ENCODE results near the gene CHDH.

The CHDH gene

GRCh38 chr3:53803816-53804695, 42.2 kb downstream of the CHDH start:
- no peak for DNase-seq (ENCODE audit: insufficient read length, low spot score)
- FAIRE-seq: no peak
- TF ChIP-seq PAX5 (IDR thresholded peaks at IDR 0.05; ENCODE audit: insufficient read depth, low read length, severe bottlenecking) (no peak), POU2F2 (IDR thresholded peaks at IDR 0.05; ENCODE audit: low read depth, low read length) (no peak), TAF1 (IDR thresholded peaks at IDR 0.05; ENCODE audit: low read depth, low read length) (no peak), SPI1 (IDR thresholded peaks at IDR 0.05; ENCODE audit: low read depth, low read length) (no peak), POLR2AphosphoS5 (IDR thresholded peaks at IDR 0.05; ENCODE audit: low read depth, low read length) (no peak), POLR2A (IDR thresholded peaks at IDR 0.05; ENCODE audit: low read depth, low read length) (no peak)

DNA sequence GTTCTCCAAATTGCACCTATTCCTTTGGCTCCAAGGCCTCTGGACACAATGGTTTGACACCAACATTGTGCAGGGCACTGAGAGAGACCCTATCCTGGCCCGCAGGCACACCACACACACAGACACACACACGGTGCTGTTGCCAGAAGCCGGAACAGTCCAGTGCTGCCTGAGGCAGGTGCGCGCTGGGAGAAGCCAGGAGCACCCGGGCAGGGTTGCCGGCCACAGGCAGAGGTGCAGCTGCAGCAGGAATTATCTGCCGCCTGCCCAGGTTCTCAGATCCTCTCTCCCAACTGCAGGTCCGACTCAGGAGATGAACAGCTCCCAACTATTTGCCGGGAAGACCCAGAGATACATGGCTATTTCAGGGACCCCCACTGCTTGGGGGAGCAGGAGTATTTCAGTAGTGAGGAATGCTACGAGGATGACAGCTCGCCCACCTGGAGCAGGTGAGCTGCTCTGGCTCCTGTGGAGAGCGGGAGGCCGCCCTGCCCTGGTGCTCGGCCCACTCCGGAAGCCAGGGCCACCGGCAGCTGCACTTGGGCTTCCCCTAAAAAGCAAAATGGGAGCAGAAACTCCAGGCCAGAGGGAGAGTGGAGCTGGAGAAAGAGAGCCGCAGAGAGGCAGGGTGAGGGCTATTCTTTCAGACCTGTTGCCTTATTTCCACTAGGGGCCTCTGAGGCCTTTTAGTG, 42.9 kb downstream of the CHDH start:
- no peak for FAIRE-seq
- no peak for TF ChIP-seq POLR2AphosphoS5 (IDR thresholded peaks at IDR 0.05; ENCODE audit: low read depth, low read length)
- TF ChIP-seq SPI1 (IDR thresholded peaks at IDR 0.05; ENCODE audit: low read depth, low read length): no peak
- TF ChIP-seq PAX5 (IDR thresholded peaks at IDR 0.05; ENCODE audit: insufficient read depth, low read length, severe bottlenecking): no peak
- TF ChIP-seq TAF1 (IDR thresholded peaks at IDR 0.05; ENCODE audit: low read depth, low read length): no peak
- no peak for TF ChIP-seq POU2F2 (IDR thresholded peaks at IDR 0.05; ENCODE audit: low read depth, low read length)
- no peak for TF ChIP-seq POLR2A (IDR thresholded peaks at IDR 0.05; ENCODE audit: low read depth, low read length)
- DNase-seq (ENCODE audit: insufficient read length, low spot score): no peak

- no peak for TF ChIP-seq POU2F2 (IDR thresholded peaks at IDR 0.05; ENCODE audit: low read depth, low read length)
- no peak for TF ChIP-seq POLR2AphosphoS5 (IDR thresholded peaks at IDR 0.05; ENCODE audit: low read depth, low read length)
- TF ChIP-seq POLR2A (IDR thresholded peaks at IDR 0.05; ENCODE audit: low read depth, low read length): no peak
- TF ChIP-seq TAF1 (IDR thresholded peaks at IDR 0.05; ENCODE audit: low read depth, low read length): no peak
- TF ChIP-seq SPI1 (IDR thresholded peaks at IDR 0.05; ENCODE audit: low read depth, low read length): no peak
- TF ChIP-seq PAX5 (IDR thresholded peaks at IDR 0.05; ENCODE audit: insufficient read depth, low read length, severe bottlenecking): no peak
- FAIRE-seq (no peak), DNase-seq (ENCODE audit: insufficient read length, low spot score) (no peak)
Measured at GRCh38 chr3:53802256-53802880, 43.9 kb downstream of the CHDH start.

- TF ChIP-seq POLR2A (IDR thresholded peaks at IDR 0.05; ENCODE audit: low read depth, low read length): no peak
- TF ChIP-seq TAF1 (IDR thresholded peaks at IDR 0.05; ENCODE audit: low read depth, low read length): no peak
- no peak for TF ChIP-seq SPI1 (IDR thresholded peaks at IDR 0.05; ENCODE audit: low read depth, low read length)
- TF ChIP-seq POU2F2 (IDR thresholded peaks at IDR 0.05; ENCODE audit: low read depth, low read length): no peak
- TF ChIP-seq PAX5 (IDR thresholded peaks at IDR 0.05; ENCODE audit: insufficient read depth, low read length, severe bottlenecking): no peak
- no peak for TF ChIP-seq POLR2AphosphoS5 (IDR thresholded peaks at IDR 0.05; ENCODE audit: low read depth, low read length)
- FAIRE-seq (no peak), DNase-seq (ENCODE audit: insufficient read length, low spot score) (no peak)
Measured at GRCh38 chr3:53801319-53801718, 44.9 kb downstream of the CHDH start.

DNA sequence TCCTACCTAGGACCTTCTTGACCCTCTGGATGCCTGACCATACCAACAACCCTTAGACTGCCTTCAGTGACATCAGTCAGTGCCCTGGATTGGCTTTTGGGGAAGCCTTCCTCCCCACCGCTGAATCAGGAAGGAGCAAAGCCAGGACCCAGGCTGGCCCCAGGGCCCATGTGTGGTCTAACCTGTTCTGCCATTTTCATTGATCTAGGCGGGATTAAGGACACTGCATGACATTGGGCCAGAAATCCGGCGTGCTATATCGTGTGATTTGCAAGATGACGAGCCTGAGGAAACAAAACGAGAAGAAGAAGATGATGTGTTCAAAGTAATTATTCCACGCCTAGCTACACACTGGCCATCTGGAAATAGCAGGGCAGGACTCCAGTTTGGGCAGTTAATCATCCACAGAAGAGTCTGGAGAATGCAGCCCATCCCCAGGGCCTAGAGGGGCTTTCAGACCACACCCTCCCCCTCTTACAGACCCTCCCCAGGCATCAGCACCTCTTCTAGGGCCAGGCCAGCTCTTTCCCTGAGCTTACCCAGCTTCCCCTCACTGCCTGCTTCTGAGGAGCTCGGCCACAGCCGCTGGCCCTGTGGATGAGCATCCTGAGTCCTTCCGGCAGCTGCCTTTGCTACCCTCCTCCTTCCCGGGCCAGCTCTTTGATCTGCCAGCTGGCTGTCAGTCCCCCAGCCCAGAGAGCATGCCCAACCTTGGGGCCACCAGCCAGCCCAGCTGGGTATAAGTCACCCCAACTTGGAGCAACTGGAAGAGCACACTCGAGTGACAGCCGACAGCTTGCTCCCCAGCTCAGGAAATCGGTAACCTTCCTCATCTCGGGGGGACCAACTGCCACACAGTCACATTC, 45.9 kb downstream of the CHDH start:
- TF ChIP-seq SPI1 (IDR thresholded peaks at IDR 0.05; ENCODE audit: low read depth, low read length) (no peak), POLR2AphosphoS5 (IDR thresholded peaks at IDR 0.05; ENCODE audit: low read depth, low read length) (no peak), POU2F2 (IDR thresholded peaks at IDR 0.05; ENCODE audit: low read depth, low read length) (no peak), POLR2A (IDR thresholded peaks at IDR 0.05; ENCODE audit: low read depth, low read length) (no peak), PAX5 (IDR thresholded peaks at IDR 0.05; ENCODE audit: insufficient read depth, low read length, severe bottlenecking) (no peak), TAF1 (IDR thresholded peaks at IDR 0.05; ENCODE audit: low read depth, low read length) (no peak)
- no peak for FAIRE-seq
- no peak for DNase-seq (ENCODE audit: insufficient read length, low spot score)

- TF ChIP-seq POLR2A (IDR thresholded peaks at IDR 0.05; ENCODE audit: low read depth, low read length): no peak
- no peak for TF ChIP-seq SPI1 (IDR thresholded peaks at IDR 0.05; ENCODE audit: low read depth, low read length)
- no peak for TF ChIP-seq POU2F2 (IDR thresholded peaks at IDR 0.05; ENCODE audit: low read depth, low read length)
- no peak for TF ChIP-seq PAX5 (IDR thresholded peaks at IDR 0.05; ENCODE audit: insufficient read depth, low read length, severe bottlenecking)
- no peak for TF ChIP-seq TAF1 (IDR thresholded peaks at IDR 0.05; ENCODE audit: low read depth, low read length)
- TF ChIP-seq POLR2AphosphoS5 (IDR thresholded peaks at IDR 0.05; ENCODE audit: low read depth, low read length): no peak
- FAIRE-seq (no peak), DNase-seq (ENCODE audit: insufficient read length, low spot score) (no peak)
Measured at GRCh38 chr3:53799338-53799865, 46.8 kb downstream of the CHDH start.

GRCh38 chr3:53798144-53798543, 48.1 kb downstream of the CHDH start:
- FAIRE-seq: peak; percentile 16
- TF ChIP-seq SPI1 (IDR thresholded peaks at IDR 0.05; ENCODE audit: low read depth, low read length) (no peak), TAF1 (IDR thresholded peaks at IDR 0.05; ENCODE audit: low read depth, low read length) (no peak), PAX5 (IDR thresholded peaks at IDR 0.05; ENCODE audit: insufficient read depth, low read length, severe bottlenecking) (no peak), POLR2AphosphoS5 (IDR thresholded peaks at IDR 0.05; ENCODE audit: low read depth, low read length) (no peak), POU2F2 (IDR thresholded peaks at IDR 0.05; ENCODE audit: low read depth, low read length) (no peak), POLR2A (IDR thresholded peaks at IDR 0.05; ENCODE audit: low read depth, low read length) (no peak)
- DNase-seq (ENCODE audit: insufficient read length, low spot score): no peak

Measured in GM12891 (cell line).